ENCODE data around the gene ZMYND10. TPM values are rescaled to one million over a fixed set of nuclear protein-coding genes. Genes with fewer than 3 reads are reported as not detected.
A peak's percentile ranks its signal among the peaks of the same experiment; 100 is the strongest.

ZMYND10 gene
- total RNA-seq, 1 donor, result 2.9 TPM

DNA sequence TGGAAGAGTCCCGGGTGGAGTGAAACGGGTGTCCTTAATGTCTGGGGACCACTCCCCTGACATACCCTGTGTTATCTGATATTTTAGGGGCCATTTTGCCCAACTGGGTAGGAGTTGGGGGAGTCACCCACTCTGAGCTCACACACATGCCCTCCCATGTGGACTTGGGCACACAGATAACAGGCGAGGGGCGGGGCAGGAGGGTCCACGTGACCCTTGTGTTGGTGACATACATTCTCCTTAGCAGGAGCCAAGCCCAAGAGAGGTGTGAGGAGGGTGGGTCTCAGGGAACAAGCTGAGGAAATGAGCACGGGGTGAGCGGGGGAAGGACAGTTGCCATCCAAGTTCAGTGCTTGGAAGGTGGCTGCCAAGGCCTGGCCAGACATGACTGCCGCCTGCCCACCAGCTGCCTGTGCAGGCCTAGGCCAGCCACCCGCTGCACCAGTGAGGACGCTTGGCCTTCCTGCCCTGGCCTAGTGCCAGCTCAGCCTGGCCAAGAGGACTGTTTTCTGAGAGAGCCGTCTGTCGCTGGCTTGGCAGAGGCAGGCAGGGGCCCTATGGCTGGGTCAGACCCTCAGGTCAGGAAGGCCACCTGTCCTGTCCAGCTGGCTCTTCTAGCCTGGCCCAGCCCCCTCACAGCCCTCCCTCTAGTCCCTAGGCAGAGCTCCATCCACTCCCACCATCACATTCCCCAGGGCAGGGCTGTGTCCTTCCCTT, 45.1 kb upstream of the ZMYND10 start:
- Histone ChIP-seq H3K4me1 (ENCODE audit: insufficient read depth, low read length) (no peaks in the 10 kb centered on the region), H3K27ac (ENCODE audit: low read depth, low read length) (no peak overlapping the region), H3K4me2 (ENCODE audit: insufficient read depth, low read length) (no peak overlapping the region), H4K20me1 (ENCODE audit: insufficient read depth, low read length) (no peaks in the 10 kb centered on the region), H3K36me3 (ENCODE audit: insufficient read depth, low read length) (no peaks in the 10 kb centered on the region), H3K9me3 (ENCODE audit: low read depth, low read length) (no peaks in the 10 kb centered on the region), H2AFZ (ENCODE audit: low read length) (no peak overlapping the region), H3K4me3 (ENCODE audit: insufficient read depth, low read length) (no peak overlapping the region), H3K27me3 (ENCODE audit: insufficient read depth, low read length) (no peaks in the 10 kb centered on the region), H3K79me2 (ENCODE audit: insufficient read depth, low read length) (no peaks in the 10 kb centered on the region)
- TF ChIP-seq, protein P1, sequence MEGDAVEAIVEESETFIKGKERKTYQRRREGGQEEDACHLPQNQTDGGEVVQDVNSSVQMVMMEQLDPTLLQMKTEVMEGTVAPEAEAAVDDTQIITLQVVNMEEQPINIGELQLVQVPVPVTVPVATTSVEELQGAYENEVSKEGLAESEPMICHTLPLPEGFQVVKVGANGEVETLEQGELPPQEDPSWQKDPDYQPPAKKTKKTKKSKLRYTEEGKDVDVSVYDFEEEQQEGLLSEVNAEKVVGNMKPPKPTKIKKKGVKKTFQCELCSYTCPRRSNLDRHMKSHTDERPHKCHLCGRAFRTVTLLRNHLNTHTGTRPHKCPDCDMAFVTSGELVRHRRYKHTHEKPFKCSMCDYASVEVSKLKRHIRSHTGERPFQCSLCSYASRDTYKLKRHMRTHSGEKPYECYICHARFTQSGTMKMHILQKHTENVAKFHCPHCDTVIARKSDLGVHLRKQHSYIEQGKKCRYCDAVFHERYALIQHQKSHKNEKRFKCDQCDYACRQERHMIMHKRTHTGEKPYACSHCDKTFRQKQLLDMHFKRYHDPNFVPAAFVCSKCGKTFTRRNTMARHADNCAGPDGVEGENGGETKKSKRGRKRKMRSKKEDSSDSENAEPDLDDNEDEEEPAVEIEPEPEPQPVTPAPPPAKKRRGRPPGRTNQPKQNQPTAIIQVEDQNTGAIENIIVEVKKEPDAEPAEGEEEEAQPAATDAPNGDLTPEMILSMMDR (IDR thresholded peaks at IDR 0.05; ENCODE audit: extremely low read depth, low read depth, low read length), result no peak
- no peak for DNase-seq (ENCODE audit: insufficient read length, low spot score, missing footprints)

DNA sequence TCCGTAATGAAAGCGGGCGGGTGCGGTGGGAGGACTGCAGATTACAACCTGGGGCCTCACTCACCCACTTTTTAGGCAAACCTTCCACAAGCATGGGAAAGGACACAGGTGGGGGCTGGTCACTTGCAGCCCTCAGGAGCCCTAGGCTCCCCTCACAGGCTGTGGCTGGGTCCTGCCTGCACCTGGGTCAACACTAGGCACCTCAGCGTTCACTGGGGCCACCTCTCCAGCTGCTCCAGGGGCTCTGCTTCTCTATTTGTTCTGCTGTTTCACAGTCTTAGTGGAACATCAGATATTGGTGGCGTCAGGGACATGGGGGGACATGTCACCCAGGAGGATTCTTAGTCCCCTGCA, 43.9 kb upstream of the ZMYND10 start:
- Histone ChIP-seq H3K4me1 (ENCODE audit: insufficient read depth, low read length) (no peaks in the 10 kb centered on the region), H3K27me3 (ENCODE audit: insufficient read depth, low read length) (no peaks in the 10 kb centered on the region), H2AFZ (ENCODE audit: low read length) (no peak overlapping the region), H3K79me2 (ENCODE audit: insufficient read depth, low read length) (no peaks in the 10 kb centered on the region), H3K36me3 (ENCODE audit: insufficient read depth, low read length) (no peaks in the 10 kb centered on the region), H3K9me3 (ENCODE audit: low read depth, low read length) (no peaks in the 10 kb centered on the region), H3K4me2 (ENCODE audit: insufficient read depth, low read length) (no peak overlapping the region), H3K27ac (ENCODE audit: low read depth, low read length) (no peak overlapping the region), H3K4me3 (ENCODE audit: insufficient read depth, low read length) (no peak overlapping the region), H4K20me1 (ENCODE audit: insufficient read depth, low read length) (no peaks in the 10 kb centered on the region)
- DNase-seq (ENCODE audit: insufficient read length, low spot score, missing footprints), result no peak
- TF ChIP-seq, protein P1 (IDR thresholded peaks at IDR 0.05; ENCODE audit: extremely low read depth, low read depth, low read length), result no peak

DNA sequence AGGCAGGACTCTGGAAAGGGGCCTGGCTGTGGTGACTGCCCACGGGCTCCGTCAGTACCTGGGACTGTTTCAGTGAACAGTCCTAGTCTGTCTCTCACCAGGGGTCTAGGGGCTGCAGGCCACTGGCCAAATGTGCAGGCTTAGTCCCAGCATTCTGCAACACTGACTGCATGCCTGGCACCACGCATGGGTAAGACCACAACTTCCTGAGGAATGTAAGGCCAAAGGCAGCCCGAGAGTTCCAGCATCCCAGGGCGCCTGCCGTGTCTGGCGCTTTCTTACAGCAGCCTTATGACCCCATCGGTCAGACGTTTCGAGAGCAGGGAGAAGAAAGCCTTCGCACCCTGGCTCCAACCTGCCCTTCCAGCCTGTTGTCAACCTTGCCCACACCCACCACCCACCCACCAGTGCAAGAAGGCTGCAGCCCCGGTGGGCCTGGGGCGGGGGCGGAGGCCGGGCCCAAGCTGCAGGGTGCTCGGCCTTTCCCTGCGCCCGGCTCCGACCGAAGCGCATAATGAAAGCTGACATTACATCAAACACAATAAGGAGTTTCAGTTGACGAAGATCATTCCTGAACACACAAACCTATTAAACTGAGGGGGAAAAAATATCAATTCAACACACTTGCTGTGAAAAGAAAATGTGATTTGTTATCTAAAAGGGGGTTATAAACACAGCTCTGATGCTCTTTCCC, 43.3 kb upstream of the ZMYND10 start:
- no peak overlapping the region for H3K27ac ChIP-seq (ENCODE audit: low read depth, low read length)
- no peaks in the 10 kb centered on the region for H3K36me3 ChIP-seq (ENCODE audit: insufficient read depth, low read length)
- H3K9me3 ChIP-seq (ENCODE audit: low read depth, low read length), result no peaks in the 10 kb centered on the region
- H3K79me2 ChIP-seq (ENCODE audit: insufficient read depth, low read length), result no peaks in the 10 kb centered on the region
- TF ChIP-seq, protein P1 (IDR thresholded peaks at IDR 0.05; ENCODE audit: extremely low read depth, low read depth, low read length), result peak; percentile 0
- no peaks in the 10 kb centered on the region for H3K4me1 ChIP-seq (ENCODE audit: insufficient read depth, low read length)
- H3K27me3 ChIP-seq (ENCODE audit: insufficient read depth, low read length), result no peaks in the 10 kb centered on the region
- DNase-seq (ENCODE audit: insufficient read length, low spot score, missing footprints), result no peak
- no peak overlapping the region for H2AFZ ChIP-seq (ENCODE audit: low read length)
- no peak overlapping the region for H3K4me2 ChIP-seq (ENCODE audit: insufficient read depth, low read length)
- no peak overlapping the region for H3K4me3 ChIP-seq (ENCODE audit: insufficient read depth, low read length)
- no peaks in the 10 kb centered on the region for H4K20me1 ChIP-seq (ENCODE audit: insufficient read depth, low read length)

DNA sequence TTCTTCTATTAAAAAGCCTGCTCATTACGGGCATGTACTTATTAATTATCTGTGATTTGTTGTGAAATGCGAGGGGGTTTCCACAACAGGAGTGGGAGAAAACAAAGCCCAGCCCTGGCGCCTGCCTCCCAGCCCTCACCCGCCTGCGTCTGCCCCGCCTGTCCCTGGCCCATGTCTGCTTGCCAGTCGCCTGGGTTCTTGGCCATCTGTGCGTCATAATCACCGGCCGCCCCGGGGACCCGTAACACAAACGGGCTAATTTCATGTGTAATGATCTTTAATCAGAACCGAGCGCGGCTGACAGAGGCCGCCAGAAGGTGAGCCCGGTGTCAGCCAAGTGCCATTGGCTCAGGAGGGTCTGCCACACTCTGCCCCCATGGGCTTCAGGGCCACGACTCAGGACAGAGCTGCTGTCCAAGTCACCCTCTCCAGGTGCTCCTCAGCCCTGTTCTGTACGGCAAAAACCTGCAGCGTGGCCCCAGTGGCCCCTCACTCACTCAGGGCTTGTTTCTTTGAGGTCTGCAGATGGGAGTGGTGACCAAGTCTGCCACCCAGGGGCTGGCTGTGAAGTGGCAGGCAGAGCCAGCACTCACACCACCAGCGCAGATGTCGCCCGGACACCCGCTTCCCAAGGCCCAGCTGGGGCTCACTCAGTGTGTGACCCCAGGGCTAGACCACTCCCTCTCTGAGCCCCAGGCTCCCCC, 42.6 kb upstream of the ZMYND10 start:
- TF ChIP-seq, protein P1 (IDR thresholded peaks at IDR 0.05; ENCODE audit: extremely low read depth, low read depth, low read length), result peak; percentile 39
- no peaks in the 10 kb centered on the region for H3K27me3 ChIP-seq (ENCODE audit: insufficient read depth, low read length)
- no peaks in the 10 kb centered on the region for H3K79me2 ChIP-seq (ENCODE audit: insufficient read depth, low read length)
- H3K4me1 ChIP-seq (ENCODE audit: insufficient read depth, low read length), result no peaks in the 10 kb centered on the region
- no peaks in the 10 kb centered on the region for H3K9me3 ChIP-seq (ENCODE audit: low read depth, low read length)
- H3K27ac ChIP-seq (ENCODE audit: low read depth, low read length), result no peak overlapping the region
- H3K4me3 ChIP-seq (ENCODE audit: insufficient read depth, low read length), result no peak overlapping the region
- H3K4me2 ChIP-seq (ENCODE audit: insufficient read depth, low read length), result no peak overlapping the region
- DNase-seq (ENCODE audit: insufficient read length, low spot score, missing footprints), result no peak
- H4K20me1 ChIP-seq (ENCODE audit: insufficient read depth, low read length), result no peaks in the 10 kb centered on the region
- H2AFZ ChIP-seq (ENCODE audit: low read length), result no peak overlapping the region
- no peaks in the 10 kb centered on the region for H3K36me3 ChIP-seq (ENCODE audit: insufficient read depth, low read length)
